NCI-H748 treated with DMSO at 0.1 percent for 48 hours (cell line): Measurements from ENCODE around the gene DLAT.
"Not testable (repeated sequence)": the region's sequence is repeated elsewhere in the genome, so short reads cannot be mapped to it uniquely, and the experiment has no call there.

Experiments
- DNase-seq: peaks from one replicate; lab custom pipeline; 2025; lab: John Stamatoyannopoulos, UW

DLAT gene

DNA sequence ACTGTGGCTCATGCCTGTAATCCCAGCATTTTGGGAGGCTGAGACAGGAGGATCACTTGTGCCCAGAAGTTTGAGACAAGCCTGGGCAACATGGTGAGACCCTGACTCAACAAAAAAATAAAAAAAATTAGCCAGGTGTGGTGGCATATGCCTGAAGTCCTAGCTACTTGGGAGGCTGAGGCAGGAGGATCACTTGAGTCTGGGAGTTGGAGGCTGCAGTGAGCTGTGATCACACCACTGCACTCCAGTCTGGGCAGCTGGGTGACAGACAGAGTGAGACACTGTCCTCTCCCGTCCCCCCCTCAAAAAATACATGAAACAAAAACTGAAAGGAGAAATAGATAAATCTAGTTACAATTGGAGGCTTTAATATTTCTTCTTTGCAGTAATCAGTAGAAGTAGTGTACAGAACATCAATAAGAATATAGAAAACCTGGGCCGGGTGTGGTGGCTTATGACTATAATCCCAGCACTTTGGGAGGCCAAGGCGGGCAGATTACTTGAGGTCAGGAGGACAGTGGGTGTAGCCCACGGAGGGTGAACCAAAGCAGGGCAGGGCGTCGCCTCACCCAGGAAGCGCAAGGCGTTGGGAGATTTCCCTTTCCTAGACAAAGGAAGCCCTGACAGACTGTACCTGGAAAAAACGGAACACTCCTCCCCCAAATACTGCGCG, 19.6 kb upstream of the DLAT start:
- DNase-seq = no peak

DNA sequence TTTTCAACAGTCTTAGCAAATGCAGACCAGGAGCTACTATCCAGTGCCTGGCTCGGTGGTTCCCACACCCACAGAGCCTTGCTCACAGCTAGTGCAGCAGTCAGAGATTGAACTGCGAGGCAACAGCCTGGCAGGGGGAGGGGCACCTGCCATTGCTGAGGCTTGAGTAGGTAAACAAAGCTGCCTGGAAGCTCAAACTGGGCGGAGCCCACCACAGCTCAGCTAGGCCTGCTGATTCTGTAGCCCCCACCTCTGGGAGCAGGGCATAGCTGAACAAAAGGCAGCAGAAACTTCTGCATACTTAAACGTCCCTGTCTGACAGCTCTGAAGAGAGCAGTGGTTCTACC, 19.1 kb upstream of the DLAT start:
- not testable (repeated sequence) for DNase-seq

DNA sequence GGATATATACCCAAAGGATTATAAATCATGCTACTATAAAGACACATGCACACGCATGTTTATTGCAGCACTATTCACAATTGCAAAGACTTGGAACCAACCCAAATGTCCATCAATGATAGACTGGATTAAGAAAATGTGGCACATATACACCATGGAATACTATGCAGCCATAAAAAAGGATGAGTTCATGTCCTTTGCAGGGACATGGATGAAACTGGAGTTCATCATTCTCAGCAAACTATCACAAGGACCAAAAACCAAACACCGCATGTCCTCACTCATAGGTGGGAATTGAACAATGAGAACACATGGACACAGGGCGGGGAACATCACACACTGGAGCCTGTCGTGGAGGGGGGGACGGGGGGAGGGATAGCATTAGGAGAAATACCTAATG, 13.8 kb upstream of the DLAT start:
- not testable (repeated sequence) for DNase-seq

DNA sequence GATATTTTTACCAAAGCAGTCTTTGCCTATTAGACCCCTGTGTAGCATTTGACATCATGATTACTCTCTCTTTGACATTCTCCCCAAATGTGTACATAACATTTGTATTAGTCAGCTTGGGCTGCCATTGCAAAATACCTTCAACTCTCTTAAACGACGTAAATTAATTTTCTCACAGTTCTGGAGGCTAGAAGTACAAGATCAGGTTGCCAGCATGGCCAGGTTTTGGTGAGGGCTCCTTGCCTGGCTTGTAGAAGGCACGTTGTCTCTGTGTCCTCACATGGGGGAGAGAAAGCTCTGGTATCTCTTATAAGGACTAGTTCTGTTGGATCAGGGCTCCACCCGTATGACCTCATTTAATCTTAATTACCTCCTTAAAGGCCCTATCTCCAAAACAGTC, 12.3 kb upstream of the DLAT start:
- DNase-seq = no peak

DNA sequence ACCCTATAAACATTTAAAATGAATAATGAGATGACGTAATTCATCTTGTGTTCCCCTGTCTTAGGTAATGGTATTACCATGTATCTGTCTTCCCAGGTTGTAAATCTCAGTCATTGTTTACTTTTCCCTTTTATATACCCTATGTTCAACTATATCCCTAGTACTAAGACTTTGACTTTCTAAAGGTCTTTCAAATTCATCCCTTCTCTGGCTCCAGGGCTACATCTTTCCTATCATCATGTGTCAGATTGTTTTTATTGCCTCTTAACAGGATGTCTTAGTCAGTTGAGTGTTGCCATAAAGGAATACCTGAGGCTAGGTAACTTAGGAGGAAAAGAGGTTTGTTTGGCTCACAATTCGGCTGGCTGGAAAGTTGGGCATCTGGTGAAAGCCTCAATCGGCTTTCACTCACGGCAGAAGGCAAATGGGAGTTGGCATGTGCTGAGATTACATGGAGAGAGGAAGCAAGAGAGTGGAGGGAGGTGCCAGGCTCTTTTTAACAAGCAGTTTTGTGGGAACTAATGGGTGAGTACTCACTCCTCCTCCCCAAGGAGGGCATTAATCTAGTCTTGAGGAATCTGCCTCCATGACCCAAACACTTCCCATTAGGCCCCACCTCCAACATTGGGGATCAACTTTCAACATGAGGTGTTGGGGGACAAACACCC, 11.6 kb upstream of the DLAT start:
- DNase-seq = no peak

DNA sequence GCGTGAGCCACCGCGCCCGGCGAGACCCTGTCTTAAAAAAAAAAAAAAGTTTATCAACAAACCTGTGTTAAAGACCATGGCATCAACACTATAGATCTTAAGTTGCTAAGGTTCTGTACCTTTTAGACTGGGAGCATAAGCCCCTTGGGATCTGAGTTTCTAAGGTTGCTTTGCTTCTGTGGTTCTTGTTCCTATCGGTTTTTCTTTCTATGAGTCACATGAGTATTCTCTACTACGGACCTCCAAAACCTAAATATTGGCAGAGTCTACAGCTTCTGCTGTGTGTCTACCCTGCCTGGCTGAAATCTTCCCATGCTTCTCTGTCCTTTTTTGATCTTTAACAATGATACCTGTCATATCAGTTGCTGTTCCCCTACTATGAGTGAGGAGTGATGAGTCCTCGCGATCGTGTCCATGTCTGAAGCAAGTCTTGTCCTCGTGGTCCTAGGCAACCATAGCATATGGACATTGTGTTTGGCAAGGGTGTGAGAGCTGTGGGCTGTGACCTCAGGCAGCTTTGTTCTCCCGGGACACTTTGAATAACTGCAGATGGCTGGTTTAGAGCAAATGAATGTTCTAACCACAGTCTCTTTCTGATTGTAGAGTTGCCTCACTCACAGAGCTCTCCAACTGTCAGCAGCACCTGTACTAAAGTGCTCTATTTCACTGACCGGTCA, 9.0 kb upstream of the DLAT start:
- DNase-seq = no peak

DNA sequence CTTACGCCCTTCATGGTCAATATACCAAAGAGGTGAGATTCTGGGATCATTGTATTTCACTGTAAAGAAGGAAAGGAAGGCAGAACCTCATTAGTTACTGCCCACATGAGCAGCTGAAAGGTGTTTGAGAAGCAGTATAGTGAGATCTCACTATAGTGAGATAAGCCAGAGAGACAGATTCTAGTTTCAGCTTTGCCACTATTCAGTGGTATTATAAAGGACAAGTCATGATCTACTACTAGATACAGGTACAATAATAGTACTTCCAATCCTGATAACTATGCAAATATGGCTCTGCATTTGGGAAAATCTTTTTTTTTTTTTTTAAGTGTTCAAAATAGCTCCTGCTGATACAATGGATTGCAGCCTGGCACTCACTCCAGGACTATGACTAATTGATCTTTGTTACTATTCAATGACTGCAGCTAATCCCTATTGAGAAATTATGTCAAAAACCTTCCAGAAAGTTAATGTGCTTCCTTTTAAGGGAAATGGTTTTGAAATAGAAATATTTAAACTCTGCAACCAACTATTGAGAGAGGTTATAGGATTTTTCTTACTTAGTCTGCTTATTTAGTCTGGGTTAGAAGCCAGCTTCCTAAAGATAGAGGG, 8.3 kb upstream of the DLAT start:
- no peak for DNase-seq

DNA sequence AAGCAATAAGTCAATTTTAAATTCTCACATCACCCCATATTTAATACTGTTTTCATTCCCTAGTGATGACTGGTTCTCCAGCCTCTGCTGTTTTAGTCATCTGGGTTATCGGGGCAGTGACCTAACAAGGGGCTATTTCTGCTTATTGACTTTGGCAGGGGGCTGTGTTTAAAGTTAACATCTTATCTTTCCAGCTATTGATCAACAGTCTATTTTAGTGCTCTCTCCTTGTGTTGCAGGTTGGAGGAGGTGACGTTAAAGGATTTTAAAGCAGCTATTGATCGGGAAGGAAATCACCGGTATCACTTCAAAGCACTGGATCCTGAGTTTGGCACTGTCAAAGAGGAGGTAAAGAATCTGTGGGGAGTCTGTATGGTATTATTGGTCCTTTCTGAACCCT, 7.7 kb upstream of the DLAT start:
- no peak for DNase-seq

DNA sequence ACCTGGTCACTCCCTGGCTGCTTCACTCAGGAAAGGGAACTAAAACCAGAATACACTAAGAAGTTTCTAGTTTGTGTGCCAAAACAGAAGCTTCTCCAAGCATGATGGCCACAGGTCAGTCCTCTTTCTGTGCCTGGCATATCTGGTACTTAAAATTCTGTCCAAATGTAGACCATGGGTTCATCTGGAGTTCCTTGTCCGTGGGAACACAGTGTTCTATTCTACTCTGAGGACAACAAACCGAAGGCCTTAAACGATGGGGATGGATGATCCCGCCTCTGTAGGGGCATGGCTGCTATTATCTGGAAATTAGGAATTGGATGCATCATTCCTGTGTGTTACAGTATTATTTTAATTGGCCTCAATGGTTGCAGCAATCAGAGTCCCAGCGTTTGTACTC, 6.1 kb upstream of the DLAT start:
- no peak for DNase-seq

DNA sequence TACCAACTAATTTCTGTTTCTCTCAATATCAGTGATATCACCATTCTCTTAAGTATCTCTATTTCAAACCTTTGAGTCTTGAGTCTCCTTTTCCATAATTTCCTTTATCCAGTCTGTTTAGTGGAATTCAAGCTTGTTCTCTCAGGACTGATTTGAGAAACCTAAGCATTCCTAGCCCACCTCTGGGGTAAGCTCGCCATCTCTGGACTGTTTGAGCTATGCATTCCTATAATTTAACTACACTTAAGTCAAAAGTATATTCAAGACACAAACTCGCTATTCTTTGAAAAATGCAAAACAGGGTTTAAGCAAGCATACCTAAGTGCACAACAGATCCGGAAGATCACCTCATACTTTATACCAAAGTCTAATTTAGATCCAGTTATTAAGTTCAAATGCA, 2.1 kb upstream of the DLAT start:
- DNase-seq = no peak

DNA sequence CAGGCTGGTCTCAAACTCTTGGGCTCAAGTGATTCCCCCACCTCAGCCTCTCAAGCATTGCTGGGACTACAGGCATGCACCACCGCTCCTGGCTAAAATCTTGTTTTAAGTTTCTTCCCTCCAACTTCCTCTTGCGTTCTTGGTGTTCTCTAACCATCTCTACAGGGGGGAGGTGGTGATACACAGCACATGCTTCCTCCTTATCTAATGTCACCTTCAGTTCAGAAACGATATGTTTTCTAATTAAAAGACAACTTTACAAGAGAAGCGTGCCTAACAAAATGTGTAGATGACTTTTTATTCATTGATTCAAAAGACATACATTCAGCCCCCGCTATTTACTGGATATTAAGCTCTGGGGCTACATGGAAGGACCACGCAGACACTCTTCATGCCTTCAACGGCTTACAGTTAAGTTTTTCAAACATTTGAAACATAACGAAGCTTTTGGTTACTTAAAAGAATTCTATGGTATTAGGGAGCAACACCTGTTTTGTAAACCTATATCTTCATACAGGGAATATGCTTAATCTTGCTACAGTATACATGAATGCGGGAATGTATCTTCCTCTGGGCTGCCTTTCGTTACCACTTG, 933 bp upstream of the DLAT start:
- no peak for DNase-seq

DNA sequence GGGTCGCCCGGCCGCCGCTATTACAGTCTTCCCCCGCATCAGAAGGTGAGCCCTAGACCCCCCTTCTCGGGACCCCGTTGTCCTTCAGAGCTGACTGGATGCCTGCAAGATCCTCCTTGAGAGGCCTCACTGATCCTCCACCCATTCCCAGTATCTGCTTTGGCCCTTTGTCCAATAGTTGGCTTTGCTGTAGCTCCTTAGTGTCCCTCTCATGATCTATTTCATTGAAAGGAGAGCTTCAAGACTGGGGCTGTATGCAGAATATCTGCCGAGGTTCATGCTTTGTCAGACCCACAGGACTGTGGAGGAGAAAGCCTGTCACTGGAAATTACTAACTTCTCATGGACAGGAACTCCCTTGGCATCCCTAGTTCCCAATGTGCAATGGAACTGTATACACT, 499 bp downstream of the DLAT start:
- no peak for DNase-seq

DNA sequence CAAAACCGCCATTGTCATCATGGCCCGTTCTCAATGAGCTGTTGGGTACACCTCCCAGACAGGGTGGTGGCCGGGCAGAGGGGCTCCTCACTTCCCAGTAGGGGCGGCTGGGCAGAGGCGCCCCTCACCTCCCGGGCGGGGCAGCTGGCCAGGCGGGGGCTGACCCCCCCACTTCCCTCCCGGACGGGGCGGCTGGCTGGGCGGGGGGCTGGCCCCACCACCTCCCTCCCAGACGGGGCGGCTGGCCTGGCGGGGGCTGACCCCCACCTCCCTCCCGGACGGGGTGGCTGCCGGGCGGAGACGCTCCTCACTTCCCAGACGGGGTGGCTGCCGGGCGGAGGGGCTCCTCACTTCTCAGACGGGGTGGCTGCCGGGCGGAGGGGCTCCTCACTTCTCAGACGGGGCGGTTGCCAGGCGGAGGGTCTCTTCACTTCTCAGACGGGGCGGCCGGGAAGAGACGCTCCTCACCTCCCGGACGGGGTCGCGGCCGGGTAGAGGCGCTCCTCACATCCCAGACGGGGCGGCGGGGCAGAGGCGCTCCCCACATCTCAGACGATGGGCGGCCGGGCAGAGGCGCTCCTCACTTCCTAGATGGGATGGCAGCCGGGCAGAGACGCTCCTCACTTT, 1.7 kb downstream of the DLAT start:
- not testable (repeated sequence) for DNase-seq

DNA sequence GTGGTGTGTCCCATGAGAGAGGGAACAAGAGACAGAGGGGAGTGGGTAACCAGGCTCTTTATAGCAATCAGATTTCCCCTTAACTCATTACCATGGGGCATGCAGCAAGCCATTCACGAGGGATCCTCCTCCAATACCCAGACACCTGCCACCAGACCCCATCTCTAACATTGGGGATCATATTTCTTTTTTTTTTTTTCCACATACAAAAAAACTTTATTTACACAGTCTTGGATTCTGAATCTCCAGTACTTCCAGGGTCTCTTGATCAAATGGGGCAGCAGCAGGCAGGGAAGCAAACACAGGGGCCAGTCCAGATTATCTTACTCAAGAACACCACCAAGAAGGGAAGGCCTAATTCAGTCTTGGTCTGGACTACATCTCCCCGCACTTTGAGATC, 4.3 kb downstream of the DLAT start:
- DNase-seq = no peak

DNA sequence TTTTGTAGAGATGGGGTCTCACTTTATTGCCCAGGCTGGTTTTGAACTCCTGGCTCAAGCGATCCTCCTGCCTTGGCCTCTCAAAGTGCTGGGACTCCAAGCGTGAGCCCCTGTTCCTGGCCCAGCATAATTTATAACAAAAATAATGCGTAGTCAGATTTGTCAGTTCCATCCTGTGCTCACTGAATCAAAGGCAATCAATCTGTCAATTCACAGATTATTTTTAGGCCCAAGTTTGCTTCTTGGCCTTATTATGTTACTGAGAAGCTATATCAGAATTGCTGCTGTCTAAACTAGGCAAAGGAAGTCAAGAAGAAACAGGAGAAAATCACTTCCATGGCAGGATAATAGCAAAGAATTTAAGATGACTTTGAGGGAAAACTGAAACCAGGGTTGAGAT, 8.7 kb downstream of the DLAT start:
- DNase-seq = no peak

DNA sequence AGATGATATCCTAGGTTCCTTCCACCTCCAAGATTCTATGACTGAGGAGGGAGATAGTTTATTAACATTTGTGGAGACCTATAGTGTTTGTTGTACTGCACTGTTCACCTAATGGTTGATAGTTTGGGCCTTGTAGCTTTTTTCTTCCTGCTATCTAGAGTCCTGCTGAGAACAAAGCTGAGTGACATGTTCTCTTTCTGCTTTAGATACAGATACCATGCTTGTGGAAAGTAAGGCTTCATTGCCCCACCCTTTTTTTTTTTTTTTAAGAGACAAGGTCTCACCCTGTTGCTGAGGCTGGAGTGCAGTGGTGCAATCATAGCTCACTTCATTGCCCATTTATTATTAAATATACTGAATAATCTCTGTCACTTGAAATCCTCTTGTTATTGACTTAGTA, 12.3 kb downstream of the DLAT start:
- no peak for DNase-seq

DNA sequence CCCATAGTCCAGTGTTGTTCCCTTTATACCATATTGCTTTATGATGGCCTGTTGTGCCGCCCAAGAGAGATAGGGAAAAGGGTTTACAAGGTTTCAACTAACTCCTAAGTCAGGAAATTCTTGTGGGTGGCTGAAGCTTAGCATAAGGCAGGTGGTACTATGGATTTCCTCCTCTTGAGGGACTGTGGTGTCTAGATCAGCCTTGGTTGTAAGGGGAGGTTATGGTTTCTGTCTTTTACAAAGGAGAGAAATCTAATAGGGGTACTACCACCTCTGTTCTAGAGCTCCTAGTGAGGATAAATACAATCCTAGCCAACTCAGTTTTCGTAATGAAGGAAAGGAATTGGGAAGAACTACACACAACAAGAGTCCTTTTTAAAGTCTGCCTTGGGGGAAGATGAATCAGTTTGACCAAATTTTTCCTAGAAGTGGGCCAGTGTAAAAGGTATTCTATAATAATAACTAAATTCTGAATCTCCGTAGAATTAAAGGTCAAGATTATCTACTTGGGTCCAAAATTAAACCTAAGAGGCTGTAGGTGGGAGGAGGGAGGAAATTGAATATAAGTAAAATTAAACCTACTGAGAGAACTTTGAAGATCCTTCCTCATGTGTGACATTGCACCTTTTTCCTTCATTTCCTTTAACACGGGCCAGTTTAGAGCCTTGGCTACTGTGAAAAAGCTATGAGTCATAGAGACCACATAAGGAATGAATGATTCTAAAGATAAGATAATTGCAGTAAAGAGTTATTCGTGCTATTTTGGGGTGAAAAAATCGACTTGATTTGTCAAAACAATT, 17.2 kb downstream of the DLAT start:
- DNase-seq = no peak

DNA sequence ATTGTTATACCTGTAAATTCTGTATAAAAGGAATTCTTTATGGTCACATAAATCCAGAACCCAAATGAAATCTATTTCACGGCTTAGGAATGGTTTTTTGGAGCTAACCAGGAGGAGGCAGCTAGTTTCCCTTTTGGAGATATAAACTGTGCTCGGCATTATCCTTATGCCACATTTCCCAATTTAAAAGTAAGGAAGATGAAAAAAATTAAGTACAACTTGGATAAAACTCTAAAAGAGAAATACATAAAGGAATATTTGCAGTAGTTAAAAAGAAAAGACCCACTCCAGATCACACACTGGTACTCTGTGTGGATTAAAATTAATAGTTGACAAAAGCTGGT, 17.7 kb downstream of the DLAT start:
- no peak for DNase-seq

DNA sequence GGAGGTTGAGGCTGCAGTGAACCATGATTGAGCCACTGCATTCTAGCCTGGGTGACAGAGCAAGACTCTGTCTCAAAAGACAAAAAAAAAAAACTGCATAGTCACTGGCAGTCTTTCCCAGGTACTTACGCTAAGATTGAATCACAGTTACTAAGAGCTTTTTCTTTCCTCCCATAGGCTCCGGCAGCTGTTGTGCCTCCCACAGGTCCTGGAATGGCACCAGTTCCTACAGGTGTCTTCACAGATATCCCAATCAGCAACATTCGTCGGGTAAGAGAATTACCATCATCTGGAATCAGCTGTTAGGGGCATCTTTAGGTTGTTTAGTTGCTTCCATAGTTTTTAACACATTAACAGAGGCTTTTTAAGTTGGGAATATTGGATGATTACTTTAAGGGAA, 19.8 kb downstream of the DLAT start:
- DNase-seq = no peak

DNA sequence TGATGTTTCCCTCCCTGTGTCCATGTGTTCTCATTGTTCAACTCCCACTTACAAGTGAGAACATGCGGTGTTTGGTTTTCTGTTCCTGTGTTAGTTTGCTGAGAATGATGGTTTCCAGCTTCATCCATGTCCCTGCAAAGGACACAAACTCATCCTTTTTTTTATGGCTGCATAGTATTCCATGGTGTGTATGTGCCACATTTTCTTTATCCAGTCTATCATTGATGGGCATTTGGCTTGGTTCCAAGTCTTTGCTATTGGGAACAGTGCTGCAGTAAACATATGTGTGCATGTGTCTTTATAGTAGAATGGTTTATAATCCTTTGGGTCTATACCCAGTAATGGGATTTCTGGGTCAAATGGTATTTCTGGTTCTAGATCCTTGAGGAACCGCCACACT, 21.4 kb downstream of the DLAT start:
- DNase-seq = not testable (repeated sequence)

DNA sequence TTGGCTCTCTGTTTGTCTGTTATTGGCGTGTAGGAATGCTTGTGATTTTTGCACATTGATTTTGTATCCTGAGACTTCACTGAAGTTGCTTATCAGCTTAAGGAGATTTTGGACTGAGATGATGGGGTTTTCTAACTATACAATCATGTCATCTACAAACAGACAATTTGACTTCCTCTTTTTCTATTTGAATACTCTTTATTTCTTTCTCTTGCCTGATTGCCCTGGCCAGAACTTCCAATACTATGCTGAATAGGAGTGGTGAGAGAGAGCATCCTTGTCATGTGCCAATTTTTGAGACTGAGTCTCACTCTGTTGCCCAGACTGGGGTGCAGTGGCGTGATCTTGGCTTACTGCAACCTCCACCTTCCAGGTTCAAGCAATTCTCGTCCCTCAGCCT, 23.0 kb downstream of the DLAT start:
- not testable (repeated sequence) for DNase-seq

DNA sequence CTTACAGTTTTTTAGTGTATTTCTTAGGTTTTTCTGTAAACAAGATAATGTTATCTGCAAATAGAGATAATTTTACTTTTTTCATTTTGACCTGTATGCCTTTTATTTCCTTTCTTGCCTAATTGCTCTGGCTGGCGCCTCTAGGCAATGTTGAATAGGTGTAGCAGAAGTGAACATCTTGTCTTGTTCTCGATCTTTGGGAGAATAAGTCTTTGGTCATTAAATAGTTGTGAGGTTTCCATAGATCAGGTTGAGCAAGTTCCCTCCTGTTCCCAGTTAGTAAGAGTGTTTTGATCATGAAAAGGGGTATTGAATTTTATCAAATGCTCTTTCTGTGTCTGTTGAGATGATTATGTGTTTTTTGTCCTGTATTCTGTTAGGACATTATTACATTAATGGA, 24.6 kb downstream of the DLAT start:
- DNase-seq = no peak
